Measurements from ENCODE around the gene TMIGD2.

GRCh38 chr19:4342615-4343369 is 40.6 kb upstream of the TMIGD2 start:
- TF ChIP-seq CTCF (IDR thresholded peaks at IDR 0.05): peak in 2 of 3 donors; percentile 13 to 48
- peak; percentile 65 to 84 (median 77) for TF ChIP-seq POLR2AphosphoS5 (IDR thresholded peaks at IDR 0.05)
- peak; percentile 83 for TF ChIP-seq POLR2A (IDR thresholded peaks at IDR 0.05)

Measured in breast epithelium (tissue), 3 donors.